ENCODE results near the gene SBNO2. TPM values are rescaled to one million over a fixed set of nuclear protein-coding genes. Genes with fewer than 3 reads are reported as not detected.

Gene SBNO2
- total RNA-seq, 1 experiment from 2014 or later, result 97.8 TPM

- Mint-ChIP-seq H3K27me3 (ENCODE audit: unreplicated experiment) (no peaks in the 10 kb centered on the region), H3K27ac (ENCODE audit: unreplicated experiment) (no peak overlapping the region), H3K4me3 (ENCODE audit: low read depth, unreplicated experiment) (no peak overlapping the region), H3K4me1 (ENCODE audit: low read depth, unreplicated experiment) (no peaks in the 10 kb centered on the region), H3K36me3 (ENCODE audit: insufficient read depth, unreplicated experiment) (peaks cover 23% of the 10 kb centered on the region), H3K9me3 (ENCODE audit: low read depth, unreplicated experiment) (no peaks in the 10 kb centered on the region)
- CTCF ChIA-PET, result no interaction called here
- no peak for DNase-seq
- no peak for TF ChIP-seq CTCF (IDR thresholded peaks at IDR 0.05; ENCODE audit: unreplicated experiment)
- intact Hi-C loops (cut with micrococcal nuclease; ENCODE audit: unreplicated experiment), result no loop called here
- no TSS peak for BruUV-seq (replicated peaks)
Measured at GRCh38 chr19:1081301-1082164, 92.5 kb downstream of the SBNO2 start.

- intact Hi-C loops (cut with micrococcal nuclease; ENCODE audit: unreplicated experiment), result no loop called here
- no peak for DNase-seq
- Mint-ChIP-seq H3K9me3 (ENCODE audit: low read depth, unreplicated experiment) (no peaks in the 10 kb centered on the region), H3K36me3 (ENCODE audit: insufficient read depth, unreplicated experiment) (peaks cover 17% of the 10 kb centered on the region), H3K4me3 (ENCODE audit: low read depth, unreplicated experiment) (no peak overlapping the region), H3K27me3 (ENCODE audit: unreplicated experiment) (no peaks in the 10 kb centered on the region), H3K4me1 (ENCODE audit: low read depth, unreplicated experiment) (no peaks in the 10 kb centered on the region), H3K27ac (ENCODE audit: unreplicated experiment) (no peak overlapping the region)
- CTCF ChIA-PET, result no interaction called here
- BruUV-seq (replicated peaks), result no TSS peak
- TF ChIP-seq CTCF (IDR thresholded peaks at IDR 0.05; ENCODE audit: unreplicated experiment), result no peak
Measured at GRCh38 chr19:1080360-1081161, 93.5 kb downstream of the SBNO2 start.

- CTCF ChIA-PET, result no interaction called here
- H3K9me3 Mint-ChIP-seq (ENCODE audit: low read depth, unreplicated experiment), result no peaks in the 10 kb centered on the region
- peaks cover 8% of the 10 kb centered on the region for H3K36me3 Mint-ChIP-seq (ENCODE audit: insufficient read depth, unreplicated experiment)
- intact Hi-C loops (cut with micrococcal nuclease; ENCODE audit: unreplicated experiment), result no loop called here
- BruUV-seq (replicated peaks), result no TSS peak
- no peak for DNase-seq
- TF ChIP-seq CTCF (IDR thresholded peaks at IDR 0.05; ENCODE audit: unreplicated experiment), result no peak
- no peak overlapping the region for H3K27ac Mint-ChIP-seq (ENCODE audit: unreplicated experiment)
- no peak overlapping the region for H3K4me3 Mint-ChIP-seq (ENCODE audit: low read depth, unreplicated experiment)
- H3K27me3 Mint-ChIP-seq (ENCODE audit: unreplicated experiment), result no peaks in the 10 kb centered on the region
- no peaks in the 10 kb centered on the region for H3K4me1 Mint-ChIP-seq (ENCODE audit: low read depth, unreplicated experiment)
Measured at GRCh38 chr19:1079566-1080111, 94.4 kb downstream of the SBNO2 start.

GRCh38 chr19:1076951-1077350 lies 97.1 kb downstream of the SBNO2 start:
- intact Hi-C loops (cut with micrococcal nuclease; ENCODE audit: unreplicated experiment), result no loop called here
- DNase-seq, result no peak
- BruUV-seq (replicated peaks), result no TSS peak
- no peak overlapping the region for H3K4me3 Mint-ChIP-seq (ENCODE audit: low read depth, unreplicated experiment)
- CTCF ChIA-PET, result no interaction called here
- no peaks in the 10 kb centered on the region for H3K9me3 Mint-ChIP-seq (ENCODE audit: low read depth, unreplicated experiment)
- H3K27ac Mint-ChIP-seq (ENCODE audit: unreplicated experiment), result no peak overlapping the region
- TF ChIP-seq CTCF (IDR thresholded peaks at IDR 0.05; ENCODE audit: unreplicated experiment), result no peak
- peaks cover 6% of the 10 kb centered on the region for H3K36me3 Mint-ChIP-seq (ENCODE audit: insufficient read depth, unreplicated experiment)
- no peaks in the 10 kb centered on the region for H3K27me3 Mint-ChIP-seq (ENCODE audit: unreplicated experiment)
- H3K4me1 Mint-ChIP-seq (ENCODE audit: low read depth, unreplicated experiment), result no peaks in the 10 kb centered on the region
